ENCODE results near the gene AVPR2.

The AVPR2 gene

DNA sequence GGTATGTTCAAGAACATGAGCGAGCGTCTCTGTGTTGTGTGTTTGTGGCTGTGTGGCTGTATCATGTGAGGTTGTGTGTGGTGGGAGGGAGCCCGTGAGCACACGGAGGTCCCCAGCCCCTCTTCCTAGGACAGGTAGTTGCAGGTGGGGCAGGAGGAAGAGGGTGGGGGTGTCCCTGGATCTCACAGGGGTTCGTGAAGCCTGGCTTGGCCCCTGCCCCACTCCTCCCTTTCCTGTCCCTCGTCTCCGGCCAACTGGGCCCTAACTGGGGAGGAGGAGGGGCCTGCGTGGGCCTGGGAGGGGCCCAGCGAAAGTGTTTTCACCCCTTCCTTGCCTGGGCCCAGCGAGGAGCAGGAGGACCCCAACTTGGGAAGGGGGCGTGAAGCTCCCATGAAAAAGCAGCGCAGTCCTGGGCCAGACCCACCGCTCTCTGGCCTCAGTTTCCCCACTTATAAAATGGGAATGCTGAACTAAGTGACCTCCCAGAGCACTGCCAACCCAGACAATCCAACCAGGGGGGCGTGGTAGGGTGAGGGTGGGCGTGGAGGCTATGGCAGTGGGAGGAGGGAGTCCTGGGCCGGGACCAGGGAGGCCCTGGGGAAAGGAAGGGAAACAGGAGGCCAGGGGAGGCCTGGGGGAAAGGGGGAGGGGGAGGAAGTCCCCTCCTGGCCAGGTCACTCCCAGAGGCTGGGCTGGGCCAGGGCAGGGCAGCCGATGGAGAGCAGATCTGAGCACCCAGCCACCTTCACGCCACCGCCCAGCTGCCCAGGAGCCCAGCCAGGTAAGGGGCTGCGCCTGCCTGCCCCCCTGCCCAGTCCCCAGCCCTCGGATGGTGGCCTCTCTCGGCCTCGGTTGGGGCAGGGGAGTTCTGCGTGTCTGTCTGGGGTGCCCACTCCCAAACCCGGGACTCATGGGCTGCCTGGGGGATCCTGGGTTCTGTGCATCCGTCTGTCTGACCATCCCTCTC lies at the start of gene AVPR2:
AVPR2 (plus strand) TSS at position 683 of the 967 bp plus-strand sequence. CDS start 473 bp downstream, outside the sequence.
- no peak for DNase-seq

DNA sequence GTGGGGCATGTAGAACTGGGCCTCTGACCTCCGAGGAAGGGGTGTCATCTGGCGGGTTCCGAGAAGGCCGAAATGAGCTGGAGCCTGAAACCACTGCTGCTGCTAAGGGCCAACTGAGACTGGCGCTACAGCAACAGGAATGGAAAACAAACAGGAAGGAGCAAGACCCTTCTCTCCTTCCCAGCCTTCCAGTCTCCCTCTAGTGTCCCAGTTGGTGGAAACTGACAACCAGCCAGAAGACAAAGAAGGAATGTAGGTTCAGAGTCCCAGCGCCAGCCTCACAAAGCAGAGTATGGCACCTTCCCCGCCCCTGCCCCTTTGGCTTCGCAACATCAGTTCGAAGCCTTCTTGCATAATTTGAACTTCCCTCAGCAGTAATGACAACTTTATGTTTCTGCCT lies 49.8 kb upstream of the AVPR2 start:
- DNase-seq, result no peak

DNA sequence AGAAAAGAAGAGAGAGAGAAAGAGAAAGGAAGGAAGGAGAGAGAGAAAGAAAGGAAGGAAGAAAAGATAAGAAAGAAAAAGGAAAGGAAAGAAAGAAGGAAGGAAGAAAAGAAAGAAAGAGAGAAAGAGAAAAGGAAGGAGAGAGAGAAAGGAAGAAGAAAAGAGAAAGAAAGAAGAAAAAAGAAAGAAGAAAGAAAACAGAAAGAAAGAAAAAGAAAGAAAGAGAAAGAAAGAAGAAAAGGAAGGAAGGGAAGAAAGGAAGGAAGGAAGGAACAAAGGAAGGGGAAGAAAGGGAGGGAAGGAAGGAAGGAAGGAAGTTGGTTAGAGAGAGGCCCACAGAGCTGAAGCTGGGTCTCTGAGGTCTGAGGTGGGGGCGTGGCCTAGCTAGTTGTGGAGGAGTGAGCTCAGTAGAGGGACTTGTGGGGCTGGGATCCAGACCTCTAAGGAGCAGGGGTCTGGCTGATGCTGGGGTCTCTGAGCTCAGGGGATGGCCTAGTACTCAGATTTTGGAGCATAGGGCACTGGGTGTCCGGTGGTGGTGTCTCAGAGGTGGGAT lies 47.0 kb upstream of the AVPR2 start:
- DNase-seq, result no peak

DNA sequence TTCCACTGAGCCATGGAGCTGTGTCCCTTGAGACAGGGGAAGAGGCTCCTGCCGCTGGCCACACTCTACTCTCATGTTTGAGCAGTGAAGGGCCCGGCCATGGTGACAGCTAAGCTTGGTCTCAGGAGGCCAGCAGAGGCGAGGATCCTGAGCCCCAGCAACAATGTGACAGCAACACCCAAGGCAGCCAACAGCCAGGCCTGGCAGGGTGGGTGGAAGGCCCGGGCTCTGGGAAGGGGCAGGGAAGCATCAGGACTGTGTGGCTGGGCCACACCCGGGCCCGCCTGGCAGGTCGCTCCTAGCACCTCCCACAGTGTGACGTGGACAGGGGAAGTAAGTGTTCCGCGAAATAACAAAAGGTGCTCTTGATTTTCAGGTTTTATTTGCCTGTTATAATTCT lies 43.3 kb upstream of the AVPR2 start:
- no peak for DNase-seq

DNA sequence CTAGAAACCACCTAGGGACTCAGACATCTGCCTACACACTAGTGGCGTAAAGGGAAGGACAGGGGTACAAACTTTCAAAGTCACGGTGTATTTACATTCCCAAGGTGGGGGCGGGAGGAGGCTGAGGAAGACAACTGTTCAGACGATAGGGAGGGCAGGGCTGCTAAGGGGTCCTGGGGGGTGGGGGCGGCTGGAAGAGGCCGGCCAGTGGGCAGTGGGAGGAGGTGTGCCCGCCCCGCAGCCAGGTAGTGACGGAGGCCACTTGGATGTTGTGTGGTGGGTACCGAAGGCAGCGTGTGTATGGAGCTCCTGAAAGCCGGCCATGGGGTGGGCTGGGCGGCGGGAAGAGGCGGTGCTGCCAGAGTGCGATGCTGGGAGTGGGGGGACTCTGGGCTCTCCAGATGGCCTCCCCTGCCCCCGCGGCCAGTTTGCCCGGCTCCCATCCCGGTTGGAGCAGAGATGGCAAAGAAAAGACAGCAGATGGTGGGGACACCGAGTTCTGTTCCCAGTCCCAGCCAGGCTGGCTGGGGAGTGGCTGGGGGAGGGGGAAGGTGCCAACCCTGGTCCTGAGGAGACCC lies 42.7 kb upstream of the AVPR2 start:
- DNase-seq, result no peak

DNA sequence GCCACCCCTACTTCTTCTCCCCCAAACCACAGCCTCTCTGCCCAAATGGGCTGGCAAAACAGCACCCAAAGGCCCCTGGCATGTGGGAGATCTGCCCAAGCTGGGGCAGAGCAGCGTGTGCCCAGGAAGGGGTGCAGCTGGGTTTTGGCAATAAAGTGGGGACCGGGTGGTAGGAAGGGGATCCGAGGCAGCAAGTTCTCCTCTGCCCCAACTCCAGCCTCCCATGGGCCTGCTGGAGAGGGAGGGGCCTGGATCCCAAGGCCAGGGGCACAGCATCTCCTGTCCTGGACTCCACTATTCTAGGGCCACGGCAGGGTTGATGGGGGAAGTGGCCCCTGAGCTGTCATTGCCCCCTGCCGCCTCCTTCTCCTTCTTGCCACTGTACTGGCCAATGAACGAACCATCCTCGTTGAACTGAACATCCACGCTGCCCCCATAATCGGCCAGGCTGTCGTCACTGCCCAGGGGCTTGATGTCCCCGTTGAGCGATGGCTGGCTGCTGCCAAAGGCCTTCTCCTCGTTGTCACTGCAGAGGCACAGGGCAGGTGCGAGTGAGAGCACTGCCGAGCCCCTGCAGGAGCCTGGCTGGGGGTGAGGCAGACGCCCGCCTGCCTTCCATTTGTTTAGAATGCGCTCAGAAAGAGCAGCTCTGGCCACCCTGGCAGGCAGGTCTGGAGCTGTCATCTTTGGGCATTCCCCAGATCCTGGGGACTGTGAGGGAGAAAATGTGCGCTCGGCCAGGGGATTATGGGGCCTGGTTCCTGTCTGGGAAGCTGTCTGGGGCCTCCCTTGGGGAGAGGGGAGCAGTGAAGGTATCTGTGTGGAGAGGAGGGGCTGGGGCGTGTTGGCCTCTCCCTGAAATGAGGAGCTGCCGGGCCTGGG lies 41.9 kb upstream of the AVPR2 start:
- no peak for DNase-seq

DNA sequence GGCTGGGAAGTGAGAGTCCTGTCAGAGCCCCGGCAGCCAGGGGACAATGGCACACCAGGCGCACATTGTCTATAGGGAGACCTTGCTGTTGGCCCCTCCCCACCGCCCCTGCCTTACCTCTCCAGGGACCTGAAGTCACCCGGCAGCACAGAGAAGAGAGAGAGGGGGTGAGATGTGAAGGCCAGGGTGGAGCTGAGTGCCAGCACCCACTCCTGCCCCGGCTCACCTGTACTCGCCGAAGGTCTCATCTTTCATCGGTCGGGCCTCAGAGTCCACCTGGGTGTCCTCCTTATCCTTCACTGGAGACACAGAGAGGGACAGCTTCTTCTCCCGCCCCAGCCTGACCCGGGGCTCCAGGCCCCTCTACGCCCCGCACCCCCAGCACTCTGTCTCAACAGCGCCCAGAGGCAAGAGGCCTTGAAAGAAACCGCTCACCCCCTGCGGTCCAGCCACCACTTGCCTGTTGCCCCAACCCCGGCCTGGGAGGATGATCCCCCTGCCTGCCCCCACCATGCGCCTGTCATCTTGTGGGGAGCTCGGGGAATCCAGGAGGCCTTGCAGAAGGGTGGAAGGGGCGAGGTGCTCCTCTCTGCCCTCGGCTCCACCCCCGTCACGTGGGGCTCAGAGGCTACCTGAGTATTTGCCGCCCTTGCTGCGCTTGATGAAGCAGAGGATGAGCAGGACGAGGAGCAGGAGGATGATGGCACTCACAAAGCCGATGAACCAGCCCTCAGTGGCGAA lies 41.1 kb upstream of the AVPR2 start:
- DNase-seq, result no peak

DNA sequence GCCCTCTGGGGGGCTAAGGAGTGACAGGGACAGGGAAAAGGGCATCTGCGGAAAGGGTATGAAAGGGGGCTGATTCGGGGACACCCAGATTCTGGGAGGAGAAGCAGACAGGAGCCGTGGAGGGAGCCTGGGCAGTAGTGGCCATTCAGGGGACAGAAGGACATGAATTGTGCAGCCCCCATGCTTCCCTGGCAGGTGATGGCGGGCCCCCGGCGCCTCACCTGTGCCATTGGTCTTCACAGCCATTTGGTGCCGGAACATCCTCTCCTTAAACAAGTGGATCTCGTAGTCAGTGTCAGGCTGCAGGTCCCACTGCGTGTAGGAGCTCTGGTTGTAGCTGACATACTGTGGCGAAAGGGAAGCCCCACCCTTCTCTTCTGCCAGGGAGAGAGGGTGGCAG lies 40.4 kb upstream of the AVPR2 start:
- no peak for DNase-seq

DNA sequence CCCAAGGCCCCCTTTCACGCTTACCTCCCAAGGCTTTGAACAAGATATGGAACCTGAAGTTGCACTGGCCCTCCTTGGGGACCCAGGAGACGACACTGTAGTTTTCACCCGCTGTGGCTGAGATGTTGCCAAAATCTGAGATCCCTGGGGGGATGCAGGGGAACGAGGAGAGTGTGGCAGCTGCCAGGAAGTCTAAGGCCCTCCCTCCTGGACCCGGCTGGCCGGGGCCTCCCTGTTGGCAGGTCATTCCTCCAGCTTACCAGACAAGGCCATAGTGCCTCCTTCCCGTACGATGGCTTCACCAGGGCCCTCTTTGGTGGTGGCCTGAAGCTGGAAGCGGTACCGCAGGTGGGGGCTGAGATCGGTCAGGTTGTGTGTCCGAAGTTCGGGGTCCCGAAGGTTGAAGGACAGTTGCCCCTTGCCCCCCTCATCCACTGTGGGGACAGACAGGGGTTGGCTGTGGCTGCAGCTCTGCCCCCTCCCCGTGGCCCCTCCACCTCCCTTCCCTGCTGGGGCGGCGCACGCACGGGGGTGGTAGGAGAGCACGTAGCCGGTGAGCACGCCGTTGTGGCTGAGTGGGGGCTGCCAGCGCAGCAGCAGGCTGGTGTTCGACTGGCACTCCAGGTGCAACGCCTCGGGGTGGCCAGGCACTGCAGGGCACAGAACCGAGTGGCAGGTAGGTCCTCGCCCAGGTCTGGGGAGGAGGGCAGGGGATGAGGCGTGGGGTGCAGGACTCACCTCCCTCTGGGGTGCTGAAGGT lies 39.7 kb upstream of the AVPR2 start:
- DNase-seq, result no peak

DNA sequence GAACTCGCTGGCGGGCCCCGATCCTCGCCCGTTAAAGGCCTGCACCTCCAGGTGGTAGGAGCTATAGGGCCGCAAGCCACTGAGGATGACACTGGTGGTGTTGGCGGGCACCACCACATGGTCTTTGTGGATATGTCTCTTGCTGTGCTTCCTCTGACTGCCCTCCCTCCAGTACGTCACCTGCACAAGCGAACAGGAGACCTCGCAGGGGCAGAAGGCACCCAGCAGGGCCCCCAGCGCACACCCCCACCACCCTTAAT lies 39.2 kb upstream of the AVPR2 start:
- no peak for DNase-seq

DNA sequence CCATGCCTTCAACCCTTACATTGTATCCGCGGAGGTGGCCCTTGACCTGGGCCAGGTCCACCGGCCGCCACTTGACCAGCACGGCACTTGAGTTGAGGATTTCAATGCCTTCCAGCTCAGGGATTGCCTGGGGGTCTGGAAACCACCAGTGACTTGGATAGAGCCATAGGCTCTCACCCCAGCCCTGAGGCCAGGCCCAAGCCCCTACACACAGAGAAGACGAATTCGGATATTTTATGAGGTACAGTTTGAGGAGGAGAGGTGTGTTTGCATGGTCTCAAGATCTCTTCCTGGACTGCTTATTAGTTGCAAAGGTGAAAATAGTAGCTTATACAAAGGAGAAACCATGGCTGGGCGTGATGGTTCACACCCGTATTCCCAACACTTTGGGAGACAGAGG lies 38.8 kb upstream of the AVPR2 start:
- no peak for DNase-seq

DNA sequence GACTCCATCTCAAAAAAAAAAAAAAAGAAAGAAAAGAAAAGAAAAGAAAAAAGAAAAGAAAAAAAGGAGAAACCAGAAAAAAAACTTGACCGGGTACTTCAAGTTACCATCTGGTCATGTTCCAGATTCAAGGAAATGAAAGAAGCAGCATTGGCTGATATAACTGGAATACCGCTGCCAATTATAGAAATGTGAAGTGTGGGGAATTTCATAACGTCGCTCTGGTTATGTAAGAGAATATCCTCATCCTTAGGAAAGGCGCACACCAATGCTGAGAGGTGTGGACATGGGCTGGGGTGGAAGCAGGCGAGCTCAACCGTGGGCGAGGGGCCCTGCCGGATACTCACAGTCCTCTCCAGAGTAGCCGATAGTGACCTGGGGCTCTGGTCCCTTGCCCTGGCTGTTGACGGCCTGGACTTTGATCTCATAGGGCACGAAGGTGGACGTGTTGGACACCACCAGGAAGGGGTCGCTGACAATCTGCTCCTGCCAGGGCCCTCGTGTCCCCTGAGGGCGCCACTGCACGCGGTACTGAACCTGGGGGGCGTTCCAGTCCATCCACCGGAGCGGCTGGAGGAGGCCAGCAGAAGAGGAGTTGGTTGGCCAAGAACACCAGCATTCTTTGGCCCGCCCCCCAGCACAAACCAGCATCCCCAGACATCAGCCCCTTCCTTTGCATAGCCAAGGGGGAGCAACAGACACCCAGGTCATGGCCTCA lies 38.0 kb upstream of the AVPR2 start:
- DNase-seq, result no peak

DNA sequence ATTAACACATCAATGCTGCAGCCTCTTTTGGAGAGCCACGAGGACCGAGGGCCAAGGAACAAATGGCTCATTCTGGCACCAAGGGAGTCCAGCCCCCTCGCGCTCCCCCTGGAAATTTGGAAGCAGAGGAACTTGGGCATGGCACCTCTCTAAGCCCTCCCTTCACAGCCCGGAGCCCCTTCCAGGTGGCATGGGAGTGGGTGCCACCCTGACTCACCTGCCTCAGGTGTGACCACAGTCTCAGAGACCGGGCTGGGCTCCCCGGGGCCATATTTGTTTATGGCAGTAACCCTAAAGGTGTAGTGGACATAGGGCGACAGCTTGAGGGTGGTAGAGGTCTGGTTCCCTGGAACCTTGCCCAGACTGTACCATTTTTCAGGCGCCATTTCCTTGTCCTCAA lies 37.3 kb upstream of the AVPR2 start:
- DNase-seq, result no peak

DNA sequence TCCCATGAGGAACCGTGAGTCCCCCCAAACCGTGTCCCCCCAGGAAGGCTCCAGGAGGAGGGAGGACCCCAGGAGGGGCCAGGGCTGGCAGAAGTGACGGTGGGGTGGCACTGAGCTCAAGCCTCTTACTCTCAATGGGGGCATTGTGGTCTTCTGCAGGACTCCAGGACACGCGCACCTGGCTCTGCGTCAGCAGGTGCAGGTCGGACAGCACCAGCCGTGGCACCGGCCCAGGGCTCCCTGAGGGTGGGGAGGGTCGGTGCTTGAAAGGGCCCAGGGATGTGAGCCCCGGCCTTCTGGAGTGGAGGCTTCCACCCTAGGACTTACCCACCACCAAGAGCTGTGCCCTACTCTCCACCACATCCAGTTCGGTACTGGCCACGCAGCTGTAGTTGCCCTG lies 36.8 kb upstream of the AVPR2 start:
- DNase-seq, result no peak

DNA sequence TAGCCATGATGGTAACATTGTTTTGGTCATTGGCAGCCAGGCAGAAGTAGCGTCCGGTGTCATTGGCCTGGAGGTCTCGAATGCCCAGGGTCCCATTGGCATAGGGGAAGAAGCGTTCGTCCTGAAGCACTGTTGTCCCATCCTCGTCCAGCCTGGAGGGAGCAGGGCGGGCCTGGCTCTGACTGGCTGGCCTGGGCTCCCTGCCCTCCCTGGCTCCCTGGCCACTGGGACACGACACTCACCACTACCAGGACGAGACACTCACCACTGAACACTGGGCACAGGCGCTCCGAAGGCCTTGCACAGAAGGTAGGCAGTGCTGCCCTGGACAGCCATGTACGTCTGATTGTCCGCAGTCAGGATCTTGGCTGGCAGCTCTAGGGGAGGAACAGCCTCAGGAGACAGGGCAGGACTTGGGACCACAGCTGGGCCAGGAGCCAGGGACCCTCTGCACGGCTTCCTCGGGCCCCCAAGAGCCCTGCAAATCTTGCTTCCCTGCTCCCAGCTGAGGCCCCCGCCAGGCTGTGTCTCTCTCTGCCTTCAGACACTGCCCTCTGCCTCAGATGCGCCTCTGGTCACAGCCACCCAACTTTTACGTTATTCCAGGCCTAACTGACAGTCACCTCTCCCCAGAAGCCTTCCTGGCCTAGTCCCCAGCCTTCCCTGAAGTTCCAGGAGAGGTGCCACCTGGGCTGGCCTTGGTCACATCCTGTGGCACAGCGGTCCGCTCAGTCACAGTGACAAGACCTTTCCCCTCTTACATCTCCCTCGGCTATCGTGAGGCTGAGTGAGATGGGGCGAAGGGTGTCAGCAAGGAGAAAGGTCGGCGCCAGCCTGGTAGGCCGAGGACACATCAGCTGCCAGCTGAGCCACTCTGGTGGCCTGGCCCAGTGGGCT lies 35.6 kb upstream of the AVPR2 start:
- DNase-seq, result no peak

DNA sequence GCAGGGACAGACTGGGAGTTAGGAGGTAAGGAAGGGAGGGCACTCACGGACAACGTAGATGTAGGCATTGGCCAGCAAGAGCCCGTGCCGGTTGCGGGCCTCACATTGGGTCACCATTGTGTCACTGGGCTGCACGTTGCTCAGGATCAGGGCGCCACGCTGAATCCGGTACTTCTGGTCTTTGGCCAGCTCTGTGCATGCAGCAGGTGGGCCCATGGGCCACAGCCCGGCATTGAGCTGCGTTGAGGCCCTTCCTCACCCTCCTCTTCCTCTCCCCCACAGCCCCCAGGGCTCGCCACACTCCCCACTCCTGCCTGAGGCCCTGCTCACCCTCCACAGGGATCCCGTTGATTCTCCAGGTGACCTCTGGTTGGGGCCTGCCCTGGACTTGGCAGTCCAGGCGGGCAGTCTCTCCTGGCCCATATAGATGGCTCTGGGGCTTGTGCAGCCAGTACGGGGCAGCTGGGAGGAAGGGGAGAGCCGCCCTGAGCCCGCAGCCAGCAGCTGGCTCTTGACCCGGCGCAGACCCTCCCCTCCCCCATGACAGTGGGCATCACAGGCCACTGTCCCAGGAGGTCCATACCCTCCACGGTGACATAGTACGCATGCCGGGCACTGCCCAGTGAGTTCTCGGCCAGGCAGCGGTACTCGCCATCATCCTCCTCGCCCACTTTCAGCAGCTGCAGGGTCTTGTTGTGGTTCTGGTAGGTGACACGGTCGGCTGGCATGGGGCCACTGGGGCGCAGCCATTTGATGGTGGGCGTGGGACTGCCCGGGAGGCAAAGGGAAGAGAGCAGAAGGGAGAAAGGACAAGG lies 34.8 kb upstream of the AVPR2 start:
- no peak for DNase-seq

DNA sequence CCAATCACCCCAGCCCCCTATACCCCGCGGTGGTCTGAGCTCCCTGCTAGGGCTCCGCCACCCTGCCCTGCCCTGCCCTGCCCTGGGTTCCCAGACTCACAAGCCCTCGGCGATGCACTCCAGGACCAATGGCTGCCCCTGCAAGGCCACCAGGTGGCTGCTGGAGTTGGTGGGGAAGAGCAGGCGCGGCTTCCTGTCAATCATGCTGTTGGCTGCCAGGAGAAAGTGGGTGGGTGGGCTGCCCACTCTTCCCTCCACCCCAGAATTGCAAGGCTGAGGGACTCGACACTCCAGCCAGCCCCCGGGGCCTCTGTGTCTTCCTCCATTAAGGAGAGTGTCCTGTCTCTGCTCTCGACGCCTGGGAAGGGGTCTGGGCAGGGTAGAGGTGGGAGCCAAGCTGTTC lies 34.2 kb upstream of the AVPR2 start:
- no peak for DNase-seq

DNA sequence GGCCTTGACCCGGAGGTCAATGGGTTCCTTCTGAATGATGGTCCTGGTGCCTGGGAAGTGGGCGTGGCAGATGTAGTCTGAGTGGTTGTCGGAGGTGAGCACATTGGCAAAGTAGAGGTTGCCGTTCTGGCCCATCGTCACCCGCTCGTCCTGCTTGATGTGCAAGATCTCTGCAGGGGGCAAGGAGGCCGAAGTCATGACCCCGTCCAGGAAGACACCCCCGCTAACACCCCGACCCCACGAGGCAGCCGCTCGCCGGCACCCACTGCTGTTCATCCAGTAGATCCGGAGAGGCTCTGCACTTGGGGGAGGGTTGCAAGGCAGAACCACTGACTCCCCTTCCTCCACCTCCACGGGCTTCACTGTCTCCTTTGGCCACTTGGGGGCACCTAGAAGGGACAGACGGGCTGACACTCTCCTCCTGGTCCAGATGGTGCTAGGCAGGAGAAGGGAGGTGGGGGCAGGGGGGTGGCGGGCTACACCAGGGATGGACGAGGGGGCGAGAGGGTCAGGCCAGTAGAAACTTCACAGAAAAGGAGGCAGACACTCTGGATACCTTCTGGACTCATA lies 33.6 kb upstream of the AVPR2 start:
- no peak for DNase-seq

DNA sequence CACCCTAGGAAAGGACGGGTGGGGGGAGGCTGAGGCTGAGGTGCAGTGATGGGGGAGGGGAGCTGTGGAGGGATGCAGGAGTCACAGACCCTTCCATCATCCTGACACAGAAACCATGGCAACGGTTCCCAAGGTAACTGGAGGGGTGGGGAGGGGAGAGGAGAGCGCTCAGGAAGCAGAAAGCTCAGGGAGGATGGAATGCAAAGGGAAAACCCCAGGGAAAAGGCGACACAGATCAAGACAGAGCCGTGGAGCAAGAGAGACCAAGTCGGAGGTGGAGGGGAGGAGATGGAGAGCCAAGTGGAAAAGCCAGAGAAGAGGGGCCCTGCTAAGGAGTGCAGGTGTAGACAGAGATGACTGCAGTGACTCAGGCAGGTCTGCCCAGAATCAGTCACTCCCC lies 33.0 kb upstream of the AVPR2 start:
- DNase-seq, result no peak

All from activated naive CD4-positive, alpha-beta T cell (primary cell).